ENCODE results near the gene SMOC1. TPM values are rescaled to one million over a fixed set of nuclear protein-coding genes. Genes with fewer than 3 reads are reported as not detected.

The SMOC1 gene
- total RNA-seq, 1 donor from 2014 or later: 10.9 TPM

DNA sequence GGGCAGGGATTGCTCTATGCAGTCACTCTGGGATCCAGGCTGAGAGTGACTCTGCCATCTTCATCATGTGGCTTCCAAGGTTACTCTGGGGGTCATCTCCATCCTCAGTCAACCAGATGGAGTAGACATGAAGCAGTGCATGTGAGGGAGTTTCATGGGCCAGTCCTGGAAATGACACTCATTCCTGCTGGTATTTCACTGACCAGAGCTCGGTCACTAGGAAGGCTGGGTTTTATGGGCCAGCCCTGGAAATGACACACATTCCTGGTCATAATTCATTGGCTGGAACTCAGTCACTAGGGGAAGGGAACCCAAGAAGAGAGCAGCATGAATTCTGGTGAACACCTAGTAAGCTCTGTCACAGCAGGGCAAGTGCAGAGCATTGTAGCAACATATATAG is 144.7 kb downstream of the SMOC1 start:
- Mint-ChIP-seq H3K4me3 (ENCODE audit: low read depth) (no peak overlapping the region), H3K27ac (no peak overlapping the region), H3K27me3 (peaks cover 8% of the 10 kb centered on the region), H3K36me3 (ENCODE audit: insufficient read depth) (peaks cover 1% of the 10 kb centered on the region), H3K4me1 (ENCODE audit: low read depth) (peaks cover 2% of the 10 kb centered on the region), H3K9me3 (ENCODE audit: low read depth) (no peaks in the 10 kb centered on the region)
- TF ChIP-seq, protein P1, sequence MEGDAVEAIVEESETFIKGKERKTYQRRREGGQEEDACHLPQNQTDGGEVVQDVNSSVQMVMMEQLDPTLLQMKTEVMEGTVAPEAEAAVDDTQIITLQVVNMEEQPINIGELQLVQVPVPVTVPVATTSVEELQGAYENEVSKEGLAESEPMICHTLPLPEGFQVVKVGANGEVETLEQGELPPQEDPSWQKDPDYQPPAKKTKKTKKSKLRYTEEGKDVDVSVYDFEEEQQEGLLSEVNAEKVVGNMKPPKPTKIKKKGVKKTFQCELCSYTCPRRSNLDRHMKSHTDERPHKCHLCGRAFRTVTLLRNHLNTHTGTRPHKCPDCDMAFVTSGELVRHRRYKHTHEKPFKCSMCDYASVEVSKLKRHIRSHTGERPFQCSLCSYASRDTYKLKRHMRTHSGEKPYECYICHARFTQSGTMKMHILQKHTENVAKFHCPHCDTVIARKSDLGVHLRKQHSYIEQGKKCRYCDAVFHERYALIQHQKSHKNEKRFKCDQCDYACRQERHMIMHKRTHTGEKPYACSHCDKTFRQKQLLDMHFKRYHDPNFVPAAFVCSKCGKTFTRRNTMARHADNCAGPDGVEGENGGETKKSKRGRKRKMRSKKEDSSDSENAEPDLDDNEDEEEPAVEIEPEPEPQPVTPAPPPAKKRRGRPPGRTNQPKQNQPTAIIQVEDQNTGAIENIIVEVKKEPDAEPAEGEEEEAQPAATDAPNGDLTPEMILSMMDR (IDR thresholded peaks at IDR 0.05; ENCODE audit: unreplicated experiment): no peak
- DNase-seq (ENCODE audit: low spot score, unreplicated experiment): no peak

DNA sequence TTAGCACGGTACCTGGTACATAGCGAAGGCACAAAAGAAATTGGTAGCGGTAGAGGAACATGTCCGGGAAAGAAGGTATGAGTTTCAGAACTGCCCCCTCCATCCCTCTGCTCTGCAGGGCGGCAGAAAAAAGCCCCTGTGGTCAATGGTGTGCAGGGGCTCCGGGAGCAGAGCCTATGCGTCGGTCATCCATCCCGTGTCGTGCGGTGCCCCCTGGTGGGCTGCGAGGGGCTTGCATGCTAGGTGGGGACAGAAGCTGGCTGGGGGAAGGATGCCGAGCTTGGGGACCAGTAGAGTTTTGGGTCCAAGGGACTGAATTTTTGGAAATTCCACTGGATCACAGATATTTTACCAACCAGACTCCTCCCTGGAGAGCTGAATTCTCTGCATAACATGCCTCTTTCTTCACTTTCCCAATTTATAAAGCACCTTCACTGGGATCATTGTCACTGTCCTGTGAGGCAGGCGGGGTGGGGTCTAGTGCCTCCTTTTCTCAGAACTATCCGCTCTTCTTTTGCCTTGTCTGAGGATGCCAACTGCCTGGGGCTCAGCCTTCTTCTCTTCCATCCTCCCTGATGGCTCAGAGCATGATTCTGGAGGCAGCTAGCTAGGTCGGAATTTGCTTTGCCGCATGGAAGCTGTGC is 148.7 kb downstream of the SMOC1 start:
- Mint-ChIP-seq H3K9me3 (ENCODE audit: low read depth) (no peaks in the 10 kb centered on the region), H3K27me3 (peaks cover 3% of the 10 kb centered on the region), H3K36me3 (ENCODE audit: insufficient read depth) (no peaks in the 10 kb centered on the region), H3K4me1 (ENCODE audit: low read depth) (peaks cover 7% of the 10 kb centered on the region), H3K27ac (no peak overlapping the region), H3K4me3 (ENCODE audit: low read depth) (no peak overlapping the region)
- peak; percentile 90 for DNase-seq (ENCODE audit: low spot score, unreplicated experiment)
- TF ChIP-seq, protein P1 (IDR thresholded peaks at IDR 0.05; ENCODE audit: unreplicated experiment): peak; percentile 92

DNA sequence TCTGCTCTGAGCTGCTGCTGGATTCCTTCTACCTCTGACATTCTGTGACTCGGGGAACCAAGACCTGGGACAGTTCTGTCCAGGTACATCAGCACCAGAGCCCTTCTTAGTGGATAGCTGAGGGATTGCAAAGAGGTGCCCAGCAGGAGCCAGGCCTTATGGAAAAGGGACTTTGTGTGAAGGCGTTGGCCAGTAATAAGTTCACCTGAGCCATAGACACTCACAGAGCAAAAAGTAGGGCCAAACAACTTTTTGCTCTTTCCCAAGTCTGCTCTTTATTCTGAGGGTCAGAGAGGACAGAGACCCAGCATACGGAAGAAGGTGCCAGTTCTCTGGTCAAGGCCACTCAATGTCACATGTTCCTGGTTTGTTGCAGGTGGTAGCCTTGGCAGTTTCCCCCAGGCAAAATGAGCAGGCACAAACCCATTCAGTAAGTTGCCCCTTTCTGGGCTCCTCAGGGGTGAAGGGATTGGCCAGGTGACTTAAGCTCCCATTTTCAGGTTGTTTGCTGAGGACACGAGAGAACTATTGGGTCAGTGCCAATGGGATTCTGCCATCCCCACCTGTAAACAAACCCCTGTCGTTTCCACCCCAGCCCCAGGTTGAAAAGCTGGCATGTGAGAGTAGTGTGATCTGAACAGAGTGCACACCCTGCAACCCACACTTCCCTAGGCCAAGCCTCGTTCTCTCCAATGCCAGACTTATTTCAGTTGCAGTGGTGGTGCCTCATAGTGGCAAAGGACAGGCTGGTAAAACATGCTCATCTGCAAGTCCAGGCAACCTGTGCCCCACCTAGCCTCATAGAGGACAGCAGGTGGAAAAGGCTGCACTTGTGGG is 150.3 kb downstream of the SMOC1 start:
- Mint-ChIP-seq H3K27ac (no peak overlapping the region), H3K36me3 (ENCODE audit: insufficient read depth) (no peaks in the 10 kb centered on the region), H3K4me1 (ENCODE audit: low read depth) (peaks cover 14% of the 10 kb centered on the region), H3K27me3 (peaks cover 3% of the 10 kb centered on the region), H3K4me3 (ENCODE audit: low read depth) (no peak overlapping the region), H3K9me3 (ENCODE audit: low read depth) (no peaks in the 10 kb centered on the region)
- TF ChIP-seq, protein P1 (IDR thresholded peaks at IDR 0.05; ENCODE audit: unreplicated experiment): no peak
- no peak for DNase-seq (ENCODE audit: low spot score, unreplicated experiment)

DNA sequence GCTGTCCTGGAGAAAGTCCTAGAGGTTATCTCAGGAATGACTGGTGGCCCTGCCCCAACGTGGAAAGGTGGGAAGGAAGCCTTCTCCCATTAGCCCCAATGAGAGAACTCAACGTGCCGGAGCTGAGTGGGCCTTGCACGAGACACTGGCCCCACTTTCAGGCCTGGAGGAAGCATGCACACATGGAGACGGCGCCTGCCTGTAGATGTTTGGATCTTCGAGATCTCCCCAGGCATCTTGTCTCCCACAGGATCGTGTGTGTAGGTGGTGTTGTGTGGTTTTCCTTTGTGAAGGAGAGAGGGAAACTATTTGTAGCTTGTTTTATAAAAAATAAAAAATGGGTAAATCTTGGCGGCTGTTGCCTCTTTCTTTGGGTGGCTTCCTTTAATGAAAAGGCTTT is 152.8 kb downstream of the SMOC1 start:
- Mint-ChIP-seq H3K27ac (no peak overlapping the region), H3K27me3 (no peaks in the 10 kb centered on the region), H3K4me1 (ENCODE audit: low read depth) (peaks cover 16% of the 10 kb centered on the region), H3K4me3 (ENCODE audit: low read depth) (no peak overlapping the region), H3K9me3 (ENCODE audit: low read depth) (no peaks in the 10 kb centered on the region), H3K36me3 (ENCODE audit: insufficient read depth) (no peaks in the 10 kb centered on the region)
- no peak for DNase-seq (ENCODE audit: low spot score, unreplicated experiment)
- TF ChIP-seq, protein P1 (IDR thresholded peaks at IDR 0.05; ENCODE audit: unreplicated experiment): no peak

DNA sequence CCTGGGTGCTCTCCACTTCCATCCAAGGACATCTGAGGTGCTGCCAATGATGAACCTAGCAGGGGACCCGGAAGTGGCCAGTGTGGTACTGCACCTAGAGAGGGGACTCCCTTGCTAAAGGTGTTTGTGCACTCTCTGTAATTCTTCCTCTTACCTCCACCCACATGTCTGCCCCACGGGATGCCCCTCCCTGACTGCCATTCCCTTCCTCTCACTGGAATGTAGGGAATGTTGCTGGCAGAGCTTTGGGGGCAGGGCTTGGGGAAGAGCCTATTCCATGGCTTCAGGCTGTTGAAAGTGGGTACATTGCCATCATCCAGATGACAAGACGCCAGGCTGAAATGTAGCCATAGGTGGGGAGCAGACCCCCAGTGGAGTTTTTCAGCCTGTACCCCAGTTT is 153.2 kb downstream of the SMOC1 start:
- H3K27me3 Mint-ChIP-seq: no peaks in the 10 kb centered on the region
- TF ChIP-seq, protein P1 (IDR thresholded peaks at IDR 0.05; ENCODE audit: unreplicated experiment): no peak
- H3K36me3 Mint-ChIP-seq (ENCODE audit: insufficient read depth): no peaks in the 10 kb centered on the region
- H3K4me3 Mint-ChIP-seq (ENCODE audit: low read depth): no peak overlapping the region
- no peaks in the 10 kb centered on the region for H3K9me3 Mint-ChIP-seq (ENCODE audit: low read depth)
- peaks cover 16% of the 10 kb centered on the region for H3K4me1 Mint-ChIP-seq (ENCODE audit: low read depth)
- no peak overlapping the region for H3K27ac Mint-ChIP-seq
- DNase-seq (ENCODE audit: low spot score, unreplicated experiment): no peak

Data from progenitor cell of endocrine pancreas (in vitro differentiated cells).